ENCODE results near the gene GUCY2D.

GRCh38 chr17:7972131-7972785 lies 30.2 kb upstream of the GUCY2D start:
- no peak for TF ChIP-seq EP300 (IDR thresholded peaks at IDR 0.05)
- no peak for TF ChIP-seq POLR2A (IDR thresholded peaks at IDR 0.05)

All from tibial nerve (tissue), 3 donors.